Epidermal melanocyte (primary cell): ENCODE results near the gene G6PC3.
A peak's percentile ranks its signal among the peaks of the same experiment; 100 is the strongest.

ENCODE experiments used
- DNase-seq: peaks from one replicate; pipeline ENCODE4 v3.0.0; 2011; ENCODE audit warnings: low spot score; ENCODE audit not compliant: insufficient read length

Gene G6PC3

GRCh38 chr17:44121997-44122815 is 51.7 kb downstream of the G6PC3 start:
- DNase-seq: no peak

GRCh38 chr17:44122816-44123355 is 52.4 kb downstream of the G6PC3 start:
- DNase-seq: no peak

- DNase-seq: peak; percentile 95
Observed at GRCh38 chr17:44123356-44124117, 53.0 kb downstream of the G6PC3 start, which contains the start of gene HDAC5. HDAC5 (minus strand) TSS chr17:44123641; CDS start chr17:44117515, 6,126 bp downstream.

GRCh38 chr17:44124118-44124438 is 53.5 kb downstream of the G6PC3 start:
- no peak for DNase-seq
